HG02840 (cell line): ENCODE data around the gene OLAH.
"Not testable (repeated sequence)": the region's sequence is repeated elsewhere in the genome, so short reads cannot be mapped to it uniquely, and the experiment has no call there.

Experiments used
- ATAC-seq: cut with Tn5 transposase; IDR thresholded peaks from one replicate; pipeline ENCODE4 v1.9.1; 2021; ENCODE audit warnings: mild to moderate bottlenecking, moderate library complexity, moderate number of reproducible peaks; ENCODE audit not compliant: unreplicated experiment, low FRiP score

The OLAH gene

GRCh38 chr10:15043674-15044073, at the start of gene OLAH:
TSS of gene OLAH (plus strand) at chr10:15043943. CDS start at chr10:15047289, 3,346 bp downstream.
- ATAC-seq, result no peak

GRCh38 chr10:14995964-14996565, 47.7 kb upstream of the OLAH start:
- no peak for ATAC-seq

- ATAC-seq, result not testable (repeated sequence)
These were observed 30.2 kb upstream of the OLAH start for GRCh38 chr10:15013530-15013929.

- ATAC-seq, result no peak
These were observed 28.3 kb upstream of the OLAH start for GRCh38 chr10:15015451-15015850.

- not testable (repeated sequence) for ATAC-seq
These were observed 22.8 kb upstream of the OLAH start for GRCh38 chr10:15020966-15021365.

GRCh38 chr10:15023079-15023478, 20.7 kb upstream of the OLAH start:
- not testable (repeated sequence) for ATAC-seq

- ATAC-seq, result not testable (repeated sequence)
These were observed 19.4 kb upstream of the OLAH start for GRCh38 chr10:15024017-15025004.

GRCh38 chr10:15025040-15025439, 18.7 kb upstream of the OLAH start:
- ATAC-seq, result not testable (repeated sequence)

- ATAC-seq, result no peak
These were observed 16.0 kb upstream of the OLAH start for GRCh38 chr10:15027741-15028140.

GRCh38 chr10:15035385-15036301, 8.1 kb upstream of the OLAH start:
- no peak for ATAC-seq

- no peak for ATAC-seq
These were observed 6.1 kb upstream of the OLAH start for GRCh38 chr10:15037691-15038090.

- ATAC-seq, result no peak
These were observed 5.3 kb upstream of the OLAH start for GRCh38 chr10:15038416-15038815.

GRCh38 chr10:15045380-15045779, 1.6 kb downstream of the OLAH start:
- no peak for ATAC-seq

GRCh38 chr10:15046626-15047025, 2.9 kb downstream of the OLAH start:
- ATAC-seq, result no peak

- ATAC-seq, result no peak
These were observed 5.8 kb downstream of the OLAH start for GRCh38 chr10:15049533-15049932.

GRCh38 chr10:15052121-15052520, 8.4 kb downstream of the OLAH start:
- ATAC-seq, result no peak

GRCh38 chr10:15053061-15053460, 9.3 kb downstream of the OLAH start:
- no peak for ATAC-seq

GRCh38 chr10:15058689-15059088, 14.9 kb downstream of the OLAH start:
- ATAC-seq, result no peak

- ATAC-seq, result no peak
These were observed 16.2 kb downstream of the OLAH start for GRCh38 chr10:15059914-15060313.

GRCh38 chr10:15060638-15061037, 16.9 kb downstream of the OLAH start:
- ATAC-seq, result no peak

GRCh38 chr10:15067154-15067553, 23.4 kb downstream of the OLAH start:
- no peak for ATAC-seq
